ENCODE measurements around the gene IMMT.

The IMMT gene

DNA sequence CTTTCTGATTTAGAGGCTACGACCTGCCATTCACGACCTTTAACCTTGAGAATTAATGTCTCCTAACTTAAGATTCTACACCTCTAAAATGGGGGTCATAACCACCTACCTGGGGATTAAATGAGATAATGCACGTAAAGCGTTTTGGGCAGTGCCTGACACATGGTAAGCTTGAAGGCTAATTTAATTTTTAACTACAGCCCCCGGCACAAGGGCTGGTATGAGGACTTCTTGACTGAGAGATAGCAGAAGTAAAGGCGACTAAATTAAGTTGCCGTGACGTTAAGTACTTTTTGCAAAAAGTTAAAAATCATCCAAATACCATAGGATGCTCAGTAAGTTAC, 4.5 kb upstream of the IMMT start:
- DNase-seq (ENCODE audit: low spot score): peak; percentile 31

DNA sequence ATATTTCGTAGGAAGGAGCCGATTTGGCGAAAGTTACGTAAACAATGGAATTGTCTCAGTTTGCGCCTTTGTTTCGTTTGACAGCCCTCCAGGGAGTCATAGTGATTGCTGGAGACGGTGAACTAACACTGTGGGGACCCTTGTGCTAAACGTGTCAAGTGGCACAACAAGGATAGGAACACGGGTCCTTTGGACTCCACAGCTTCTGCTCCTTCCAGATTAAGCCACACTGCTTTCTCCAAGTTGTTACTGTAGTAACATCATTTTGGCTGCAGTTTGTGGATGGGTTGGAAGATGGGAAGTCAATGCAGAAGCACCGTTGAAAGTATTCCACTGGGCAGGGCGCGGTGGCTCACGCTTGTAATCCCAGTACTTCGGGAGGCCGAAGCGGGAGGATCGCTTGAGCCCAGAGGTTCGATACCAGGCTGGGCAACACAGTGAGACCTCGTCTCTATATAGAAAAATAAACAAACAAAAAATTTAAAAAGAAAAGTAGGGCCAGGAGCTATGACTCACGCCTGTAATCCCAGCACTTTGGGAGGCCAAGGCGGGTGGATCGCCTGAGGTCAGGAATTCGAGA, 636 bp upstream of the IMMT start:
- DNase-seq (ENCODE audit: low spot score): no peak

DNA sequence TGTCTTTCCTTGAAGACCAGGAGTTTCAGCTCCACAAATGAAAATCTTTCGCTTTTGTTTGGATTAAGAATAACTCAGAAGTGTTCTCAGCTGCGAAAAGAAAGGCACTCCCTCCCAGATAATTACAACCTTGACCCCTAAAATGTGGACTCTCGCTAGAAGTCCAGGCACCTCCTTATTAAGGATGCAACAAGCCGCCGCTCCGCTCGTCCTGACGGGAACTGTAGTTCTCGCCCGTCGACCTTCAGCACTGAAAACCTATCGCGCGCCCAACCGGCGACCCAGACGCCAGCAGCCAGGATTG, 559 bp downstream of the IMMT start:
- no peak for DNase-seq (ENCODE audit: low spot score)

DNA sequence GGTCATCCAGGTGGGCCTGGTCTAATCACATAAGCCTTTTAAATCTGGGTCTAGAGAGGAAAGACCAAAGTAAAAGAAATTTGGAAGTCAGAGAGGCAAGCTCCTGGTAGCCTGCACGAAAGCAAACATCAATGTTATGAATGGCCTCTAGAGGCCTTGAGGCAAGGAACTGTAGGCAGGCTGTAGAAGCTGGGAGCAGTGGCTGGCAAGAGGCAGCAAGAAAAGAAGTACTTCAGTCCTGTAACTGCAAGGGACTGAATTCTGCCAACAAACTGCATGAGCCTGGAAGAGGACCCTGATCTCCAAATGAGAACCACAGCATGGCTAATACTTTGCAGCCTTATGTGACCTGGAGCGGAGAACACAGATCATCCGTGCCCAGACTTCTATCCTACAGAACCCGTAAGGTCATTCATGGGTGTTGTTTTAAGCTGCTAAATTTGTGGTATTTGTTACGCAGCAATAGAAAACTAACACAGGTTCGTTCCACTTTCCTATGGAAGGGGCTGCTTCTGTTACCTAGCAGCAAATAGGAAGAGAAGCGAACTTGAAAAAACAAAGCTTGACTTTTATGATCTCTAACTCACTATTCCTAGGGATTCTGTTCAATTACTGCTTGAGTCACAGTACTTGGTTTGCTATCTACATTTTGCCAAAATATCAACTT, 1.2 kb downstream of the IMMT start:
- DNase-seq (ENCODE audit: low spot score): peak; percentile 26

DNA sequence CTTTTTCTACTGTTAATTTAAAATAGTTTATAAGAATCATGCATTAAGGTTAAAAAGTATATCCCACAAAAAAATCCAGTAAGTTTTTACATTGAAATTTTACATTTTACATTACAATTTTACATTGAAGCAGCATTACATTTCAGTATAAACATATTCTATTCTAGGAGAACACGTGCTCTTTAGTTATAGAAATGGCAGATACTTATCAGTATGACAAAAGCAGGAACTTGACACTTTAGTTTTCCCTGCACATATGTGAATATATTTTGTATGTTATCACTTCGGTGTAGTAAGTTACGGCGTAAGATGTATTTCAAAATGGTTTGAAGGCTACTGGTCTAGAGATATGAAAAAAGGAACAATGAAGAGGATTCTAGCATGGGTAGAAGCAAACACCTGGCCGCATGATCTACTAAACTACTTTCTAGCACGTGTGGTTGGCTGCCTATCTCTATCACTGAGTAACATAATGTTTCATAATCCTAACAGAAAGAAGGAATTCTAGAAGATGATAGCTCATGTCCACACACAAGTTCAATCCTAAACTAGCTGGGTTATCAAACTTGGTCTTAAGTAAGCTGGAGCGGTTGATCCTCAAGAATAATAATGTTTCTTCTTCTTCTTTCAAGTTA, 5.4 kb downstream of the IMMT start:
- DNase-seq (ENCODE audit: low spot score): no peak

DNA sequence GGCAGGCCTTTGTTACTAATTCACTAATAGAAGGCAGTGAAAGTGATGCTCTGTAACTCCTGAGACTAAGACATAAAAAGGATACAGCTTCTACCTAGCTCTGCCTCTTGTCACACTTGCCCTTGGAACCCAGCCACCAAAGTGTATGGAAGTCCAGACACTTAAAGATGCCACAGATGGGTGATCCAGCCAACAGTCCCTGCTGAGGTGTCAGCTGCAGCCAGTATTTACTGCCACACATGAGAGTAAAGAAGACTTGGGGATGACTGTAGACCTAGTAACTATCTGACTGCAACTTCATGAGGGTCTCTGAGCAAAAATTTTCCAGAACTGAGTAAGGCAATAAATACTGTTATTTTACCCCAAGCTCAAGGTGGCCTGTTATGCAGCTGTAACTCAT, 8.8 kb downstream of the IMMT start:
- no peak for DNase-seq (ENCODE audit: low spot score)

DNA sequence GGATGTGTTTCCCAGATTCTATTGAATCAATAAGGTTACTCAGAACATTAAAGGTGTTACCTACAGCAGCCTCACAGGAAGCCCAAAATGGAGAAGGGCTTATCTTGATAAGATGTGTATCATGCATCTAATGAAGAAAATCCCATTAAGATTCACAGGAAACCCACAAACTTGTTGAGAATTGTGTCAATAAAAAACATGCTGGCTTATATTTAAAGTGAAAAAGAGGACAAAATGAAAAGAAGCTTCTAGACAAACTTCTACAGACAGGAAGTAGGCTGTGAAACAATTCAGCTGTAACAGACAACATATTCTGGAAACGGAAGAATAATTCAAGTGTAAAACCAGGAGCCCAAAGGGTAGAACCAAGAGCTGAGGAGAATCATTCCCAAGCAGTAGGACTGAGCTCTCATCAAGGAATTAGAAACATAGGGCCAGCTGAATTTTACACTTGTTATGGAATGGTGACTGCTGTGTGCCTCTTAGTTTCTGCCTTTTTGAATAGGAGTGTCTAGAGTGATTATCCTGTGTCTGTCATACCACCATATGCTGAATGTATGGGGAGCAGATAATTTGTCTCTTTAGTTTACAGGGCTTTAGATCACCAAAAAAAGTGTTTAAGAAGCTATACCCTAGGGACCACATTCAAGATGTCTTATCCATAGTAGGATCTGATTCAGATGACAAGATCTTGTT, 9.6 kb downstream of the IMMT start:
- peak; percentile 41 for DNase-seq (ENCODE audit: low spot score)

DNA sequence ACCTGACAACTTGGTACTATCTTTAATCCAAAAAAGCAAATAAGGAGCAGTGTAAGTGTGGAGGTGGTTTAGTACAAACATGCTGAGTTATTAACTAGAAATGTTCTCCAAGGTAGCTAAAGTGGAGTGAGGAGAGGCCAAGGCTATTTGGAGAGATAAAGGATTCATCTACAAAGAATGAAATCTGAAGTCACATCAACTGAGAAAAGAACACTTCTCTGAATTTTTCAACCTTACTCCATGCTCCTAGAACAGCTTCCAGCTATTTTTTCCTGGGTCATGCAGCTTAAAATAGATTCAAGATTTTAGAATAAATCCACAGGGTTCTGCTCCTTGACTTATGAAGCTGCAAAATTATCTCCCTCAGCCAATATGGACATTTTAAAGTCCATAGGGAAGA, 18.7 kb downstream of the IMMT start:
- DNase-seq (ENCODE audit: low spot score): no peak

DNA sequence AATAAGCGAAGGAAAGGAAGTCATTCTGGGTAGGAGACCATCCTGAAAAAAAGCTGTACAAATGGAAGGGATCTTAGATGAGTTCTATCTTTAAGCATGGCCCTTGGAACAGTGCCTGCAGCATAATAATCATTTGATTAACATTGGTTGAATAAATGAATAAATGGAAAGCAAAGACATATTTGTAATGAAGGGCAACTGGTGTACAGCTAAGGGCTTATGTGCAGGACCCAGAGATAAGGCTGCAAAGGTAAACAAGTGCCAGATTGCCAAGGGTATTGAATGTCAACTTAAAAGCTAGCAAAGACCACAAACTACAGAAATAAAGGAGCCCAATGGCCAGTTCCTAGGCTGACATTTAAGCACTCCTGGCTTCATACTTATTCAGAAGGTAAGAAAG, 19.4 kb downstream of the IMMT start:
- no peak for DNase-seq (ENCODE audit: low spot score)

DNA sequence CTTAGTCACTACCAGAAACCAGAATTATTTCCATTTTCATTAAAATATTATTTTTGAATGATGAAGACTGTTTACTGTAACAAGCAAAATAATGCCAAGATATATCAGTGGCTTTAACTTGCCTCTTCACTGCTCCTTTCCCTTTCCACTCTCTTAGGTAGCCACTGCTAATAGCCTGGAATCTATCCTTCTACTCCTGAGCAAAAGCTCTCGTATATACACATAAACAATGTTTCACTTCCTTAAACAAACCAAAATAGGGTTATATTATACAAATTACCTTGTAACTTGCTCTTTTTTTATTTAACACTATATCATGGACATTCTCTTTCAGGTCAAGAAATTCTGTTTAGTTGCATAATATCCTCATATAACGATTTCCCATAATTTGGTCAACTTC, 20.8 kb downstream of the IMMT start:
- no peak for DNase-seq (ENCODE audit: low spot score)

DNA sequence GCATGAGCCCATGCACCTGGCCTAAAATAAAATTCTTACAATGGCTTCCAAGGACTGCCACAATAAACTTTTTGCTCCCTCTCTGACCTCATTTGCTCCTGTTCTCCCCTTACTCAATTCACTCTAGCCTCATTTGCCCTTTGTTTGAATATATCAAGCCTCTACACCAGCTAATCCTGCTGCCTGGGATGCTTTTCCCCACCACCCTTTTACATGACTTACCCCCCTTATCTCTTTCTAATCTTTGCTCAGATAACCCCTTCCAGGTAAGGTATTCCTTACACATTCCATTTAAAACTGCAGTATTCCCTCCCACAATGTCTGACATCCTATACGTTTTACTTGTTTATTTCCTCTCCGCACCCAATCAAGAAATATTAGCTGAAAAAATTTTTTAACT, 22.7 kb downstream of the IMMT start:
- DNase-seq (ENCODE audit: low spot score): no peak

DNA sequence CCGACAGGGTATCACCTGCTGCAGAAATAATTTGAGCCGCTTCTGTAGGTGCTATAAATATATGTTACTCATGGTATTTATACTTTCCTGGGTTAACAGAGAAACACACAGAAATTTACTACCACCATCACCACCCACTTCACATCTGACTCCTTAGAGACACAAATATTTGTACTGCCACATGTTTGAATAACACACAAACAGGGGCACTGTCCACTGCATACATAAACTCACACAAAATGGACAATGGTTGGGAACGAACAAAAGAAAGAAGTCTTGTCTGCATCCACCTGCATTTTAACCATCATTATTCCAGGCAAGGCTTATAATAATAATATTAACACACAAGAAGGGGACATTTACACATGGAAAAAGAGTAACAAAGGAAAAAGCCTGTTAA, 24.0 kb downstream of the IMMT start:
- DNase-seq (ENCODE audit: low spot score): no peak

DNA sequence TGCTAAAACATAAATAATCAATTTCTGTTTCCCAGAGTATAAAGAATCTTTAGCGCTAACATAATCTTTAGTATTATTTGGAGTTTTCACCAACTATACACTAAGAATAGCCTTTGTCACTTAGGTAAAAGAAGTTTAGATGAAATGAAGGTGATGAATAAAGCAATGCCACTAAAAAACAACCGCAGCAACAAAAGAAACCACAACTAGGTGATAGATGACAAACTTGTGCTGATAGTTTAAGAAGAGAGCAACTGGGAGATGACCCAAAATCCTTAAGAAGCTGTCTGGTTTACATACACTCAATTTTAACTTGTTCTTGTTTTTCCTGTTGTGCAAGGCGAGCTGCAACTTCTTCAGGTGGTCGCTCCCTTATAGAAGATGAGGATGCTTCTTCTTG, 24.8 kb downstream of the IMMT start:
- DNase-seq (ENCODE audit: low spot score): no peak

DNA sequence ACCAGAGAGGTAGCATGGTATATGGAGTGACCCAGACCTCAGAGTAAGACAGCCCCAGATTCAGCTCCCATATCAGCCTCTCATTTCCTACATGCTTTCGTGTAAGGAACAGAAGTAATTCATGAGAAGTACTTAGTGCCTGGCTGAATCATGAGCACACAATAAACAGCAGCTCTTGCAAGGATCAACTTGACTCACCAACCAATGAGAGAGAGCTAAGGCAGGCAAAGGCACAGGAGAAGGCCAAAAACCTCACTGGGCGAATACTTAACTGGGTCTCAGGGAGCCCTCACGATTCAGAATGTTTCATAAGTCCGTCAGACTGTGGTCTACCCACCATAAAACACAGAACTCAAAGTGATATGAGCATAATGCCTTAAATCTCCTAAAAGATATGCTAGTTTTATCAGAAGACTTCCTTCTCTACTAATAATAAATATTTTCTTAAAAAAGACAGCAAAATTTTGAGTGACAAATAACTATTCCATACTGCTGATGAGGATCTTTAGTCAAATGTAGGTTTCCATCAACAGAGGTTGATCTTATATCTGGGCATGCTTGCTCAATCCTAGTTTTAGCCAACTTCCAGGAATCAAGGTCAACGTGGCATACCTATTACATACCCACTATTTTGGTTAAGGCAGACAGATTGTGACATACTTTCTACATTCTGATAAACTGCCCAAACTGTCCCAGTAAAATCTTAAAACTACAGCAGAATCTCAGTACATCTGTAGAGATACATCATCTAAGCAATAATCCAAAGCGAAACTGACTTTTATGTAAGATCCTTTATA, 34.9 kb downstream of the IMMT start:
- DNase-seq (ENCODE audit: low spot score): no peak

DNA sequence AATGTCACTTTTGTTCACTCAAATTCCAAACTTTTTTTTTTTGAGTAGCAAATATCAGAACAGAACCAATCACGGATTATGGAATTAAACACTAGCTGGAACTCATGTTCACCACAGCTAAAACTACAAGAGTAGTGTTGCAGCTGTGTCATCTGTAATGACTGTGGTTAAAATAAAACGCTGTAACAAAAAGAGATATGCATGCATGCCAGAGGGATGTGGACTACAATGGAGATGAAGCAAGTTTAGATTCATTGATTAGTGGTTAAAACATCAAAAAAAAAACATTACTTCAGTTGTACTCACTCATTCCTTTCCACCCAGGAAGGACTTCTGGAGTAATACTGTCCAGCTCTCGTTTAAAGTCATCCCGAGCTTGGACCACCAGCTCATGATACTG, 37.0 kb downstream of the IMMT start:
- no peak for DNase-seq (ENCODE audit: low spot score)

DNA sequence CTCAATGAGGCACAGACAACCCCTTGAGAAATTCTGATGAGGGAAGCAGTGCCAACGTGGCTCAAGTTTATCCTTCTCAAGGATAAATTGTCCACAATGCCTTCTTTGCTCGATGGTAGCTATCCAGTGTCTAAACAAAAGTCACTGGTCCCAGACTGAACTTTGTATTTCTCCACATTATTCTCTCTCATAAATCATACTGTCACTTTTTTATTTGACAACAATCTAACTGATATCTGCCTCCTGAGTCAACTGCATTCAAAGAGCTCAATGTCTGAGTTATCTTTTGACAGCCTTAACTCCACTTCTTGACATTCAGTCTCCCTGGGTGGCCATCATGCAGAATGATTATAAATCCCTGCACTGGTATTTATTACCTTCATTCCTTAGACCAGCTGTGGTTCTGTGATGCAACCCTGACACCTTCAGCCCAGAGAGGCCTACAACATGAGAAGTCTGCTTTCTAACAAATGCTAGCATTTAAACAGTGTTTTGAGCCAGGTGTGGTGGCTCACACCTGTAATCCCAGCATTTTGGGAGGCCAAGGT, 38.2 kb downstream of the IMMT start:
- DNase-seq (ENCODE audit: low spot score): no peak

DNA sequence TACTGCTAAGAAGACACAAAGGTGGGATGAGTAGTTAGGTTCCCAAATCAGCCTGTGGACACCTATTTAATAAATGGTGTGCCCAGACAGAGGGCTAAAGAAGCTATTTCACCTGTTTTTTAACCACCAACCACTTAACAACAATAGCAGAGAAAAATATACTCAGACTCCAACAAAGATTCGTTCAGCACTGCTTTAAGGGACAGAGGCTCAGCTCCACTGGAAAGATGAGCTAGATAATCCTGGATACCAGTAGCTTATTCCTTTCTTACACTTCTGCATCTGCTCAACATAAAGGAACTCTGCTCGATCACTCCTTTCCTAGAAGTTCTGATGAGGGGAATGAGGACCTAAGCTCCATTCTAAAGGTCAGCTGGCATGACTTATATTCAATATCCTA, 44.8 kb downstream of the IMMT start:
- DNase-seq (ENCODE audit: low spot score): no peak

DNA sequence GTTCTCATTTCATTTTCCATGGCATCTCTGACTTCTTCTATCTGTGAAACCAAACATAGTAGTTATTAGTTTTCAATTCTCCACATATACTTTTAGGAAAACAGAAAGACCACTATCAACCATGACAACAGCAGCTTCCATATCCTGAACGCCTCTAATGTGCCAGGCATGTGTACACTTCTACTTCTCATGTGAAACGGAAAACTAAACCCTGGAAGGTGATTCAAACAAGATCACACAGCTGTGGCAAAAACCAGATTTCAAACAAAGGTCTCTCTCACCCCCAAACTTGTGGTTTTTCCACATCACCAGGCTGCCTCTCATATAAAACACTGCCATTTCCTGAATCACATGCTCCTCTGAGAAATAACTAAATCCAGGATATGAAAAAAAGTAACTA, 47.5 kb downstream of the IMMT start:
- DNase-seq (ENCODE audit: low spot score): peak; percentile 28

DNA sequence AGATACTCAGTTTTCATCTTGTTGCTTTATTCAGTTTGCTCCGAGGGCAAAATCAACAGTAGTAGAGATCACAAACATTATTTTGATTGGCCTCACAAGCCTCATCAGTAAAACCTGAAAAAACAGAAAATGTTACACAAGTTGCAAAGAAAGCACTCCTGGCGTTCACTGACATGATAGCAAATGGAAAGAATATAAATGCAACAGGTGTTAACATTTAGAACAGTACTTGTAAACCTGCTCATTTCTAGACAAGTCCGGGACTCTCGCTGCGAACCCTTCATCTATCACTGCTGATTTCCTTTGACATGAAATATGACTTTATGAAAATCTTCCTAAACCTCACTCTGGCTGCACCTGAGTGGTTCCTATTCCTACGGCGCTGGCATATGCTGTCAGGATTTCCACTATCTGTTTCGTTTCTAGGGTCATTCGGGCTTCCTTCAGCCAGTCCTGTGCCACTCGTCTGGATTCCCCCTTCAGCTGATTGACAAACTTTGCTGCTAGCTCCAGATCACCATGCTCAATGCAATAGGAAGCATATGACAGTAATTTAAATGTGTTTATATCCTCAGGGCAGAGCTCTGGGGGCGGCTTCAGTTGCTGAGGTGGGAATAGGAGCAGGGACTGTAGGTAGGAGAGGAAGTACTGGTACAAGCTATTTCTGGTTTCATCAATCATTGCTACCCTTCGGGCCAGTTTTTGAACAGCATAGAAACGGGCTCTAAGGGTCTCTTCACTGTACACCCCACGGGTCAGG, 51.2 kb downstream of the IMMT start:
- no peak for DNase-seq (ENCODE audit: low spot score)

DNA sequence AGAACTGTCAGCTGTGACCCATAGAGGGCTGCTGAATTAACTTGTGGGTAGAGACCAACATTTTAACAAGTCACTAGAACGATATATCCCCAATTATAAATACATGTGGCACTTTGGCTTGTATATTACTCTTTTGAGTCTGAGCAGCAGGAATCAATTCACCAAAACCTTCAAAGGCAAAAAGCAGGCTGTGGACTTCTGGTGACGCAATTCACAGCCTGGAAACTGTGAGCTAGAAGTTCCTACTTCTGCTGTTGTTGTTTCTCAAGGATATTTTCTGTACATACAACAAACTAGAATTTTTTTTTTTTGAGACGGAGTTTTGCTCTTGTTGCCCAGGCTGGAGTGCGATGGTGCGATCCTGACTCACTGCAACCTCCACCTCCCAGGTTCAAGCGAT, 52.0 kb downstream of the IMMT start:
- DNase-seq (ENCODE audit: low spot score): no peak

DNA sequence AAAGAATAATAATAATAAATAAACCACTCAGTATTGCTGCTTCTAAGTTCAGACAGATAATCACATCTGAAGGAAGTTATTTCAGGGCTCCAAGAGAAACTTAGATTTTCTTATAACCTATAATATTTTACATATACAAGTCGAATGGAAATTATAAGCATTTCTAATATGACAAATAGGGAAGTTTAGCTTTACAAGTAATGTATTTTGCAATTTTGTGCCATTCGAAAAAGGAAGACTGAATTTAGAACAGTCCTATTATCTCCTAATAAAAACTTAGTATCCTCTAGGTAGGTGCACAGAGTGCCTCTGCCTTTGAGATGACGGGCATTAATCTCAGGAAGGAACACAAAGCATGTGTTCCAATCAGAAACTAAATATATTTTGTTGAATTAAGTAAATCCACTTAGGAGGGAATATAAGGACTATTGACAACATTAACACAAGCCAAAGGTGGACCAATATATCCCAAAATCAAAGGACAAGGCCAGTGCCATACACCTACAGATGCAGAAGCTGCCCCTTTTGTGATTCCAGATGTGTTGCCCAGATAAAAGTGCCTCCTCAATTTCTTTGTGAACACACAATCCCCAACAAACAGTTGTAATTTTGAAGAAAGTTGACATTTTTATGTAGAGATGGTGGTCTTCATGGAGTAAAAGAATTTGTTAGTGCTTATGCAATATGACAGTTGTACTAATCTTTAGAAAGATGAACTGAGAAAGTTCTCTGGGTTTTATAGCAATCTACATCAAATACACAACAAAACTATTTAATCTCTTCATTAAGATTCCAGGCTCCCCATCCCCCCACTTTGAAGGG, 52.6 kb downstream of the IMMT start:
- DNase-seq (ENCODE audit: low spot score): no peak
